GM21825 (cell line): Measurements from ENCODE around the gene FZR1.

Experiments used
- ATAC-seq: cut with Tn5 transposase; IDR thresholded peaks from one replicate; pipeline ENCODE4 v1.9.1; 2021; ENCODE audit warnings: mild to moderate bottlenecking, moderate library complexity; ENCODE audit not compliant: unreplicated experiment

Gene FZR1

GRCh38 chr19:3471954-3472655 lies 34.0 kb upstream of the FZR1 start:
- ATAC-seq = no peak

- ATAC-seq = no peak
These were observed 32.1 kb upstream of the FZR1 start for GRCh38 chr19:3474010-3474409.

GRCh38 chr19:3474614-3475013 lies 31.5 kb upstream of the FZR1 start:
- ATAC-seq = no peak

- ATAC-seq = no peak
These were observed 30.7 kb upstream of the FZR1 start for GRCh38 chr19:3475449-3475848.

GRCh38 chr19:3476830-3477229 lies 29.3 kb upstream of the FZR1 start:
- ATAC-seq = no peak

GRCh38 chr19:3477506-3477905 lies 28.6 kb upstream of the FZR1 start:
- ATAC-seq = no peak

- no peak for ATAC-seq
These were observed 28.2 kb upstream of the FZR1 start for GRCh38 chr19:3477951-3478350.

GRCh38 chr19:3478409-3479176 lies 27.5 kb upstream of the FZR1 start:
- no peak for ATAC-seq

GRCh38 chr19:3479177-3479833 lies 26.8 kb upstream of the FZR1 start:
- ATAC-seq = no peak

GRCh38 chr19:3479834-3480215 lies 26.3 kb upstream of the FZR1 start:
- ATAC-seq = no peak

GRCh38 chr19:3480383-3481091 lies 25.6 kb upstream of the FZR1 start, which contains the start of gene SMIM24:
TSS of gene SMIM24 (minus strand) at chr19:3480525. CDS start at chr19:3480463, 62 bp downstream.
- ATAC-seq = no peak

GRCh38 chr19:3481241-3482090 lies 24.6 kb upstream of the FZR1 start:
- ATAC-seq = no peak

GRCh38 chr19:3482507-3483225 lies 23.4 kb upstream of the FZR1 start:
- no peak for ATAC-seq

GRCh38 chr19:3483226-3483628 lies 22.9 kb upstream of the FZR1 start, which contains the start of gene SMIM44:
TSS of gene SMIM44 (minus strand) at chr19:3483441. CDS start at chr19:3483403, 38 bp downstream.
- ATAC-seq = no peak

- no peak for ATAC-seq
These were observed 14.6 kb upstream of the FZR1 start for GRCh38 chr19:3491396-3492119.

GRCh38 chr19:3492131-3492839 lies 13.8 kb upstream of the FZR1 start:
- no peak for ATAC-seq

GRCh38 chr19:3492919-3493318 lies 13.2 kb upstream of the FZR1 start:
- no peak for ATAC-seq

GRCh38 chr19:3493651-3494050 lies 12.5 kb upstream of the FZR1 start:
- no peak for ATAC-seq
